SK-N-SH treated with all-trans-retinoic acid at 6 μM for 48 hours (cell line): ENCODE data around the gene OR9A2.

Experiments
- ATAC-seq: fragments of 200-7000 bp; cut with Tn5 transposase; 3 replicates; pipeline ENCODE4 v1.9.1; 2020; ENCODE audit warnings: mild to moderate bottlenecking, moderate library complexity
- BACH2 ChIP-seq: fragments of 250-450 bp; sonication (Bioruptor Pico); IDR thresholded peaks from 2 replicates; pipeline ENCODE4 v1.9.0; 2021; ENCODE audit warnings: mild to moderate bottlenecking, borderline replicate concordance
- CREB5 ChIP-seq: fragments of 250-450 bp; sonication (Bioruptor Pico); IDR thresholded peaks from 2 replicates; pipeline ENCODE4 v1.5.1; 2020; ENCODE audit warnings: low read depth, mild to moderate bottlenecking, moderate library complexity
- CSDC2 ChIP-seq: fragments of 250-450 bp; sonication (Bioruptor Pico); IDR thresholded peaks from 2 replicates; pipeline ENCODE4 v1.5.0; 2020; ENCODE audit warnings: mild to moderate bottlenecking, moderate library complexity
- CSRNP3 ChIP-seq: fragments of 250-450 bp; sonication (Bioruptor Pico); IDR thresholded peaks from 2 replicates; pipeline ENCODE4 v1.5.1; 2021; ENCODE audit warnings: mild to moderate bottlenecking, moderate library complexity
- ESRRG ChIP-seq: fragments of 250-450 bp; sonication (Bioruptor Pico); IDR thresholded peaks from 2 replicates; pipeline ENCODE4 v1.6.1; 2021; ENCODE audit warnings: mild to moderate bottlenecking
- GLIS3 ChIP-seq: fragments of 250-450 bp; sonication (Bioruptor Pico); IDR thresholded peaks from 2 replicates; pipeline ENCODE4 v1.5.0; 2020; ENCODE audit warnings: mild to moderate bottlenecking, moderate library complexity
- ISL1 ChIP-seq: fragments of 250-450 bp; sonication (Bioruptor Pico); IDR thresholded peaks from 2 replicates; pipeline ENCODE4 v2.1.2; 2022; ENCODE audit warnings: mild to moderate bottlenecking, moderate library complexity
- OSR1 ChIP-seq: fragments of 250-450 bp; sonication (Bioruptor Pico); IDR thresholded peaks from 2 replicates; pipeline ENCODE4 v1.8.0; 2022; ENCODE audit warnings: moderate library complexity, mild to moderate bottlenecking, inconsistent platforms
- PATZ1 ChIP-seq: fragments of 250-450 bp; sonication (Bioruptor Pico); IDR thresholded peaks from 2 replicates; pipeline ENCODE4 v1.8.0; 2020; ENCODE audit warnings: mild to moderate bottlenecking, moderate library complexity, borderline replicate concordance
- PPARA ChIP-seq: fragments of 250-450 bp; sonication (Bioruptor Pico); IDR thresholded peaks from 2 replicates; pipeline ENCODE4 v1.5.0; 2020; ENCODE audit warnings: mild to moderate bottlenecking, borderline replicate concordance
- RARB ChIP-seq: fragments of 250-450 bp; sonication (Bioruptor Pico); IDR thresholded peaks from 2 replicates; pipeline ENCODE4 v1.8.0; 2021; ENCODE audit warnings: mild to moderate bottlenecking, moderate library complexity
- SNAI2 ChIP-seq: fragments of 250-450 bp; sonication (Bioruptor Pico); IDR thresholded peaks from 2 replicates; pipeline ENCODE4 v1.5.0; 2020; ENCODE audit warnings: mild to moderate bottlenecking, moderate library complexity
- TCF4 ChIP-seq: fragments of 250-450 bp; sonication (Bioruptor Pico); IDR thresholded peaks from 2 replicates; pipeline ENCODE4 v1.8.0; 2021; ENCODE audit warnings: mild to moderate bottlenecking, moderate library complexity, borderline replicate concordance
- TOX ChIP-seq: fragments of 250-450 bp; sonication (Bioruptor Pico); IDR thresholded peaks from 2 replicates; pipeline ENCODE4 v1.8.0; 2021; ENCODE audit warnings: mild to moderate bottlenecking, moderate library complexity, borderline replicate concordance
- ZC3H10 ChIP-seq: fragments of 250-450 bp; sonication (Bioruptor Pico); IDR thresholded peaks from 2 replicates; pipeline ENCODE4 v1.5.1; 2021; ENCODE audit warnings: mild to moderate bottlenecking, moderate library complexity
- ZFP3 ChIP-seq: fragments of 250-450 bp; sonication (Bioruptor Pico); IDR thresholded peaks from 2 replicates; pipeline ENCODE4 v1.5.0; 2020; ENCODE audit warnings: mild to moderate bottlenecking, moderate library complexity
- ZFP30 ChIP-seq: fragments of 450-650 bp; formaldehyde crosslinking; IDR thresholded peaks from 2 replicates; pipeline ENCODE4 v1.5.0; 2022; ENCODE audit warnings: mild to moderate bottlenecking, moderate library complexity
- ZNF565 ChIP-seq: fragments of 450-650 bp; formaldehyde crosslinking; conservative IDR thresholded peaks from 2 replicates; pipeline ENCODE4 v1.5.0; 2020; ENCODE audit warnings: low read depth, mild to moderate bottlenecking, moderate library complexity
- ZNF70 ChIP-seq: fragments of 450-650 bp; formaldehyde crosslinking; IDR thresholded peaks from 2 replicates; pipeline ENCODE4 v1.5.0; 2020; ENCODE audit warnings: mild to moderate bottlenecking, moderate library complexity
- ZNF8 ChIP-seq: fragments of 450-650 bp; formaldehyde crosslinking; IDR thresholded peaks from 2 replicates; pipeline ENCODE4 v1.5.0; 2020; ENCODE audit warnings: mild to moderate bottlenecking, moderate library complexity
- TF ChIP-seq, protein P1 (sequence below): fragments of 250-450 bp; sonication (Bioruptor Pico); IDR thresholded peaks from 2 replicates; pipeline ENCODE4 v1.8.0; 2021; ENCODE audit warnings: low read depth, mild to moderate bottlenecking, moderate library complexity, borderline replicate concordance
- TF ChIP-seq, protein P2 (sequence below): fragments of 250-450 bp; sonication (Bioruptor Pico); IDR thresholded peaks from 2 replicates; pipeline ENCODE4 v1.5.0; 2020; ENCODE audit warnings: mild to moderate bottlenecking, moderate library complexity

Gene OR9A2

DNA sequence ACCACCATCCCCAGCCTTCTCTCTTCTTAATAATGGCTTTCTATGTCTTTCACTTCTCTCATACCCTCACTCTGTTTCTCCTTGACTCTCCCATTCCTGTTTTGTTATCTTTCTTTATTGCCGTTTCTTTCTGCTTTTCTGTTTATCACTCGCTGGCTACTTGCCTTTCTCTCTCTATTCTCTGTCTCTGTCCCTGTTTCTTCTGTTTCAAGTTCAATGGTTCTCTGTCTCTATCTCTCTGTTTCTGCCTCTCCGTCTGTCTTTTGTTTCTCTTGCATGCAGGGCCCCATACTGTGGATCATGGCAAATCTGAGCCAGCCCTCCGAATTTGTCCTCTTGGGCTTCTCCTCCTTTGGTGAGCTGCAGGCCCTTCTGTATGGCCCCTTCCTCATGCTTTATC is 25.1 kb upstream of the OR9A2 start, which contains the start of gene OR6V1:
TSS of gene OR6V1 (plus strand) at position 301 of the 400 bp plus-strand sequence. CDS start at position 301, 0 bp downstream.
- TF ChIP-seq CSDC2 (CRISPR knock-in tag) (no peak), RARB (CRISPR knock-in tag) (no peak), OSR1 (CRISPR knock-in tag) (no peak), ZNF70 (CRISPR knock-in tag) (no peak), CREB5 (CRISPR knock-in tag) (no peak), GLIS3 (CRISPR knock-in tag) (no peak), SNAI2 (CRISPR knock-in tag) (no peak), ZNF8 (no peak), TOX (CRISPR knock-in tag) (no peak), CSRNP3 (CRISPR knock-in tag) (no peak), ESRRG (CRISPR knock-in tag) (no peak), PATZ1 (no peak)
- TF ChIP-seq, protein P1, sequence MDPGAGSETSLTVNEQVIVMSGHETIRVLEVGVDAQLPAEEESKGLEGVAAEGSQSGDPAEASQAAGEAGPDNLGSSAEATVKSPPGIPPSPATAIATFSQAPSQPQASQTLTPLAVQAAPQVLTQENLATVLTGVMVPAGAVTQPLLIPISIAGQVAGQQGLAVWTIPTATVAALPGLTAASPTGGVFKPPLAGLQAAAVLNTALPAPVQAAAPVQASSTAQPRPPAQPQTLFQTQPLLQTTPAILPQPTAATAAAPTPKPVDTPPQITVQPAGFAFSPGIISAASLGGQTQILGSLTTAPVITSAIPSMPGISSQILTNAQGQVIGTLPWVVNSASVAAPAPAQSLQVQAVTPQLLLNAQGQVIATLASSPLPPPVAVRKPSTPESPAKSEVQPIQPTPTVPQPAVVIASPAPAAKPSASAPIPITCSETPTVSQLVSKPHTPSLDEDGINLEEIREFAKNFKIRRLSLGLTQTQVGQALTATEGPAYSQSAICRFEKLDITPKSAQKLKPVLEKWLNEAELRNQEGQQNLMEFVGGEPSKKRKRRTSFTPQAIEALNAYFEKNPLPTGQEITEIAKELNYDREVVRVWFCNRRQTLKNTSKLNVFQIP, result no peak
- ATAC-seq, result no peak

DNA sequence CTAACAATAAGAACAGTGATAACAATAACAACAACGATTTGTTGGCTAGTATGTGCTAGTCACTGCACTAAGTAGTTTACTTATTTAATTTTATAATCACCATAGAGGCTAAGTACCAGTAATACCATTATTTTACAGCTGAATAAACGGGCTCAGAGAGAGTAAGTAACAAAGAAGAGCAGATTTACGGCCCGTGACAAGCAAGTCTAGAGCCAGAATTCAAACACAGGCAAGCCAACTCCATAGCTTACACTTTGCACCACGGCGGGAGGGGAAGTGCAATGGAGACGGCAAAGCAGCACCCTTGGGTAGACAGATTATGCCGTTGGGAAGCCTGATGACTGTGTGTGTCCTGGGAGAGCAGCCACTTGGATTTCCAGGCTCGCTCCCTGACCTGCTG is 24.0 kb upstream of the OR9A2 start:
- ATAC-seq, result no peak; the same call in 2 of the 3 replicates

More for the DNA sequence above, 24.0 kb upstream of the OR9A2 start:
- TF ChIP-seq SNAI2 (CRISPR knock-in tag) (no peak), OSR1 (CRISPR knock-in tag) (no peak), CREB5 (CRISPR knock-in tag) (no peak), ZNF8 (no peak), PPARA (no peak), ZNF565 (CRISPR knock-in tag) (no peak), ZC3H10 (CRISPR knock-in tag) (no peak), ZNF70 (CRISPR knock-in tag) (no peak), ZFP3 (CRISPR knock-in tag) (no peak), ISL1 (no peak), BACH2 (no peak), ZFP30 (no peak), PATZ1 (no peak), CSRNP3 (CRISPR knock-in tag) (no peak), GLIS3 (CRISPR knock-in tag) (no peak), RARB (CRISPR knock-in tag) (no peak), ESRRG (CRISPR knock-in tag) (no peak), TCF4 (CRISPR knock-in tag) (no peak)
- TF ChIP-seq, protein P2, sequence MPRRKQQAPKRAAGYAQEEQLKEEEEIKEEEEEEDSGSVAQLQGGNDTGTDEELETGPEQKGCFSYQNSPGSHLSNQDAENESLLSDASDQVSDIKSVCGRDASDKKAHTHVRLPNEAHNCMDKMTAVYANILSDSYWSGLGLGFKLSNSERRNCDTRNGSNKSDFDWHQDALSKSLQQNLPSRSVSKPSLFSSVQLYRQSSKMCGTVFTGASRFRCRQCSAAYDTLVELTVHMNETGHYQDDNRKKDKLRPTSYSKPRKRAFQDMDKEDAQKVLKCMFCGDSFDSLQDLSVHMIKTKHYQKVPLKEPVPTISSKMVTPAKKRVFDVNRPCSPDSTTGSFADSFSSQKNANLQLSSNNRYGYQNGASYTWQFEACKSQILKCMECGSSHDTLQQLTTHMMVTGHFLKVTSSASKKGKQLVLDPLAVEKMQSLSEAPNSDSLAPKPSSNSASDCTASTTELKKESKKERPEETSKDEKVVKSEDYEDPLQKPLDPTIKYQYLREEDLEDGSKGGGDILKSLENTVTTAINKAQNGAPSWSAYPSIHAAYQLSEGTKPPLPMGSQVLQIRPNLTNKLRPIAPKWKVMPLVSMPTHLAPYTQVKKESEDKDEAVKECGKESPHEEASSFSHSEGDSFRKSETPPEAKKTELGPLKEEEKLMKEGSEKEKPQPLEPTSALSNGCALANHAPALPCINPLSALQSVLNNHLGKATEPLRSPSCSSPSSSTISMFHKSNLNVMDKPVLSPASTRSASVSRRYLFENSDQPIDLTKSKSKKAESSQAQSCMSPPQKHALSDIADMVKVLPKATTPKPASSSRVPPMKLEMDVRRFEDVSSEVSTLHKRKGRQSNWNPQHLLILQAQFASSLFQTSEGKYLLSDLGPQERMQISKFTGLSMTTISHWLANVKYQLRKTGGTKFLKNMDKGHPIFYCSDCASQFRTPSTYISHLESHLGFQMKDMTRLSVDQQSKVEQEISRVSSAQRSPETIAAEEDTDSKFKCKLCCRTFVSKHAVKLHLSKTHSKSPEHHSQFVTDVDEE, result no peak
- TF ChIP-seq, protein P1, result no peak
